Gastrocnemius medialis (tissue), 4 donors: ENCODE results near the gene WSCD2.

Experiments
- POLR2A ChIP-seq, 2 donors: fragments of 450-650 bp; IDR thresholded peaks; one replicate each; pipeline ENCODE4 v1.6.1; 2017; ENCODE audit warnings: antibody characterized with exemption in 2 of 2, mild to moderate bottlenecking in 2 of 2, moderate library complexity in 2 of 2
- TF ChIP-seq, protein P1 (sequence below), 5 experiments: fragments of 450-650 bp in 3 of 5; fragments of 200-600 bp in 2 of 5; sonication (generic) in 2 of 5; IDR thresholded peaks in 4 of 5; conservative IDR thresholded peaks in 1 of 5; 1 replicate in 4 of 5; 2 replicates in 1 of 5; pipeline ENCODE4 v1.5.1; 2016 to 2019; ENCODE audit warnings: antibody characterized with exemption in 5 of 5, mild to moderate bottlenecking in 3 of 5, moderate library complexity in 3 of 5

DNA sequence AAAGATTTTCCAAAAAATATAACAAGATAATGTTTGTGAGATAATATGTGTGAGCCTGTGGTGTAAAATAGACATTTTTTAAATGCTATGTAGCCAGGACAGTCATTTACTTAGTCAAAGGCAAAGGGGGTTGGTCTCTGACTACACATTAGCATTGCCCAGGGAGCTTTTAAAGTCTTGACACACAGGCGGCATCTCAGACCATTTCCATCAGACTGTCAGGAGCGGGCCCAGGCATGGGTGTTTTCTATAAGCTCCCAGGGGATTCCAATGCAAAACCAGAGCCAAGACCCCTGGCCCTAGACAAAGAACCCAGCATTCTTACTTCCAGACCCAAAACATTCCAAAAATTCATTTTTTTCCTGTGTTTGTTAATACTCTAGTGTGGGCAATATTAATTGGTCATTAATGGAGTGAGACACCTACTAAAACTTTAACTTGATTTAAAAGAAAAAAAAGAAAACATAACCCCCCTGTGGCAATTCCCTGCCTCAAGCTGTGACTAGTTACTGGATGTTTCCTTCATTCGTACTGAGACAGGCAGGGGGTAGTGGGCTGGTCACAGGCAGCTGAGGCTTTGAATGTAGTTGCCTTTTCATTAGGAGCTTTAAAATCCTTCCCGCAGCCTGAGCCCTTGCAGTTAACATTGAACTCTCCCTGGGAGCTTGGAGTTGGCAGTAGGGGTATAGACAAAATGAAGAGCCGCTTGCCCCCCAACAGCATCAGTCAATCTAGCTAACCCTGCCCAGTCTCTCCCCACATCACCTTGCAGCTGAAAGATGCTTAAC, 106.3 kb downstream of the WSCD2 start:
- TF ChIP-seq, protein P1, sequence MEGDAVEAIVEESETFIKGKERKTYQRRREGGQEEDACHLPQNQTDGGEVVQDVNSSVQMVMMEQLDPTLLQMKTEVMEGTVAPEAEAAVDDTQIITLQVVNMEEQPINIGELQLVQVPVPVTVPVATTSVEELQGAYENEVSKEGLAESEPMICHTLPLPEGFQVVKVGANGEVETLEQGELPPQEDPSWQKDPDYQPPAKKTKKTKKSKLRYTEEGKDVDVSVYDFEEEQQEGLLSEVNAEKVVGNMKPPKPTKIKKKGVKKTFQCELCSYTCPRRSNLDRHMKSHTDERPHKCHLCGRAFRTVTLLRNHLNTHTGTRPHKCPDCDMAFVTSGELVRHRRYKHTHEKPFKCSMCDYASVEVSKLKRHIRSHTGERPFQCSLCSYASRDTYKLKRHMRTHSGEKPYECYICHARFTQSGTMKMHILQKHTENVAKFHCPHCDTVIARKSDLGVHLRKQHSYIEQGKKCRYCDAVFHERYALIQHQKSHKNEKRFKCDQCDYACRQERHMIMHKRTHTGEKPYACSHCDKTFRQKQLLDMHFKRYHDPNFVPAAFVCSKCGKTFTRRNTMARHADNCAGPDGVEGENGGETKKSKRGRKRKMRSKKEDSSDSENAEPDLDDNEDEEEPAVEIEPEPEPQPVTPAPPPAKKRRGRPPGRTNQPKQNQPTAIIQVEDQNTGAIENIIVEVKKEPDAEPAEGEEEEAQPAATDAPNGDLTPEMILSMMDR (IDR thresholded peaks at IDR 0.05 in 4 of 5, conservative IDR thresholded peaks at IDR 0.05 in 1 of 5) = no peak
- TF ChIP-seq POLR2A (IDR thresholded peaks at IDR 0.05) = no peak
